RPMI8226 (cell line): ENCODE measurements around the gene KANK3.
"Not testable (repeated sequence)": the region's sequence is repeated elsewhere in the genome, so short reads cannot be mapped to it uniquely, and the experiment has no call there.

Experiments used
- DNase-seq: peaks from one replicate; pipeline ENCODE4 v3.0.0-alpha.2; 2015

Gene KANK3

GRCh38 chr19:8342684-8343482, at the start of gene KANK3:
KANK3 (minus strand) TSS chr19:8343262; CDS start chr19:8337828, 5,434 bp downstream.
- DNase-seq, result peak; percentile 95

GRCh38 chr19:8392017-8392591, 49.0 kb upstream of the KANK3 start:
- no peak for DNase-seq

- DNase-seq, result no peak
Observed at GRCh38 chr19:8391198-8392016, 48.3 kb upstream of the KANK3 start.

DNA sequence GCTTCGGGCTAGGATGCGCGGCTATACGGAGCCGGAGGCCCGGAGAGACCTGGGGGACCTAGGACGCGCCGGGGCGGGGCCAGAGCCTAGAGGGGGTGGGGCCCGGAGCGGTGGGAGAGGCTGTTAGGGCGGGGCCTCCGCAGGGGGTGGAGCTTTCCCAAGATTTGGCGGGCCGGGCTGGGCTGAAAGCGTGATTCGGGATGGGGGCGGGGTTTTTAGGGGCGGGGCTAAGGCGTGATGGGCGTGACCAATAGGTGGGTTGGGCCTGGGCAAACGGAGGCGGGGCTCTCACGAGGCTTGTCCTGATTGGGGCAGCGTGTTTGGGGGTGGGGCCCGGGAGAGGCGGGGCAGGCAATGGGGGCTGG, 47.5 kb upstream of the KANK3 start:
- peak; percentile 94 for DNase-seq

DNA sequence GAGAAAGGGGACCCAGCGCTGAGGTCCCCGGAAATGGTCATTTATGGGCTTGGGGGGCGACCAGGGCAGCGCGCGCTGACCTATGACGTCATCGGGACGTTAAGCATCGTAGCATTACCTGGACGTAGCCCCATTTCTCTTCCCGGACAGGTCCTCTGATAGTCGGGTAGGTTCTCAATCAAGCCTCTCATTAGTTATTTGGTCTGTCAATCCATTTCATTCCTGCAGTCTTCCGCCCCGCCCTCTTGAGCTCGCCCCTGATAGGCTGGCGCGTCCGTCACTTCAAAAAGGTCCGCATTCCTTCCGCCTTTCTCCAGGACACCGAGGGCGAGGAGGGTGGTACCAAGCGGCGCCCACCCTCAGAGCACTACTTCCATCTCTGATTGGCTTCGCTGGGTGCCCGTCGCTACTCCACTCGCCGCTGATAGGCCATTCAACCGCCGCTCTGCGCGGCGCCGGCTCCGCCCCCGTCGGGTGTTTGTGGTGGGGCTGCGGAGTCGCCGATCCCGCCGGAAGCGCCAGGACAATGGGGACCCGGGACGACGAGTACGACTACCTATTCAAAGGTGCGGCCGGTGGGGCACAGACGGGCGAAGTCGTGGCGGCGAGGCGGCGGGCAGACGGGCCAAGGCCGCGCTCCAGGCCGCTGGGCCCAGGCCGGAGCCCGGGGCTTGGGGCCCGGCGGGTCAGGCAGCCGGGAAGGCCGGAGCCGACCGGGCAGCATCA, 47.0 kb upstream of the KANK3 start, which contains the start of gene RAB11B:
Gene RAB11B (plus strand): TSS at position 470 of the 726 bp plus-strand sequence. CDS start 57 bp downstream, at position 527.
- DNase-seq, result peak; percentile 99

DNA sequence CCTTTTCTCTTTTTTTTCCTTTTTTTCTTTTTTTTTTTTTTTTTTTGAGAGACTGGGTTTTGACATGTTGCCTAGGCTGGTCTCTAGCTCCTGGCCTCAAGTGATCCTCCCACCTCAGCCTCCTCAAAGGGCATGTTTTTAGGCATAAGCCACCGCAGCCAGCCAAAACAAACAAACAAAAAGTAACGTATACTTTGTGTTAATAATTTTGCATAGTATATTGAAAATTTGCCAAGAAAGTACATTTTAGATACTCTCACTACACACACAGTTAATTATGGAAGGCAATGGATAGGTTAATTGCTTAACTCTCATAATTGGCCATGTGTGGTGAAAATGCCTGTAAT, 45.5 kb upstream of the KANK3 start:
- DNase-seq, result no peak

DNA sequence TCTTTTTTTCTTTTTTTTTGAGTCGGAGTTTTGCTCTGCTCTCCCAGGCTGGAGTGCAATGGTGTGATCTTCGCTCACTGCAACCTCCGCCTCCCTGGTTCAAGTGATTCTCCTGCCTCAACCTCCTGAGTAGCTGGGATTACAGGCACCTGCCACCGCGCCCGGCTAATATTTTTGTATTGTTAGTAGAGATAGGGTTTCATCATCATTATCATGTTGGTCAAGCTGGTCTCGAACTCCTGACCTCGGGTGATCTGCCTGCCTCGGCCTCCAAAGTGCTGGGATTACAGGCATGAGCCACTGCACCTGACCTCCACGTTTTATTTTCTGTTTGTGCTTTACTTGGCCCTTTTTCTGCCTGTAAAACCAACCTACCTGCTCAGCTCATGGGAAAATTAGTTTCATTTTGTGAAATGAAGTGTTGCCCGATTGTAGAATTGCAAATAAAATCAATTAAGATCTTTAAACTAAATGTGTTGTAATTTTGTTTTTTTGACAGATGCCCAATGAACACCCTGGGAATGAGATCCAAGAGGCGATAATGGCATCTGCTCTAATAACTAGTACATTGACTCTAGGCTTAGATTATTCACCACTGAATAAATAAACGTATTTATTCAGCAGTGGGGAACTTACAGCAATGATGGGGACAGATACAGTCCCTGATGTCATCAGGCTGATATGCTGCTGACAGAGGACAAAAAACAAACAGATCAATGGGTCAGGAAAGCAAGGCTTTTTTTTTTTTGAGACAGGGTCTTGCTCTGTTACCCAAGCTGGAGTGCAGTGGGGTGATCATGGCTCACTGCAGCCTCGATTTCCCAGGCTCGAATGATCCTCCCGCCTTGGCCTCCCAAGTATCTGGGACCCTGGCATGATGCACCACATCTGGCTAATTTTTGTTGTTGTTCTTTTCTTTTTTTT, 44.9 kb upstream of the KANK3 start:
- DNase-seq, result no peak

GRCh38 chr19:8386990-8387389, 43.9 kb upstream of the KANK3 start:
- no peak for DNase-seq

DNA sequence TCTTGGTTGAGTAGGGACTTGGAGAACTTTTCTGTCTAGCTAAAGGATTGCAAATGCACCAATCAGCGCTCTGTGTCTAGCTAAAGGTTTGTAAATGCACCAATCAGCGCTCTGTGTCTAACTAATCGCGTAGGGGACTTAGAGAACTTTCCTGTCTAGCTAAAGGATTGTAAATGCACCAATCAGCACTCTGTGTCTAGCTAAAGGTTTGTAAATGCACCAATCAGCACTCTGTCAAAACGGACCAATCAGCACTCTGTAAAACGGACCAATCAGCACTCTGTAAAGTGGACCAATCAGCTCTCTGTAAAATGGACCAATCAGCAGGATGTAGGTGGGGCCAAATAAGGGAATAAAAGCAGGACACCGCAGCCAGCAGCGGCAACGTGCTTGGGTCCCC, 43.4 kb upstream of the KANK3 start:
- DNase-seq, result not testable (repeated sequence)

DNA sequence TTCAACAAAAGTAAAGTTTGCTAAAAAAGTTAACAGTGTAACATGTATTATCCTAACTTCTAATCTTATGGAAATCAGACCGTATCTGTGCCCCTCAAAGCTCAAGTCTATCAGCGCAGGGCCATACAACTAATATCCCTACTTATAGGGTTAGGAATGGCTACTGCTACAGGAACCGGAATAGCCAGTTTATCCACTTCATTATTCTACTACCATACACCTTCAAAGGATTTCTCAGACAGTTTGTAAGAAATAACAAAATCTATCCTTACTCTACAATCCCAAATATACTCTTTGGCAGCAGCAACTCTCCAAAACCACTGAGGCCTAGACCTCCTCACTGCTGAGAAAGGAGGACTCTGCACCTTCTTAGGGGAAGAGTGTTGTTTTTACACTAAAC, 42.5 kb upstream of the KANK3 start:
- not testable (repeated sequence) for DNase-seq

- not testable (repeated sequence) for DNase-seq
Observed at GRCh38 chr19:8385103-8385502, 42.0 kb upstream of the KANK3 start.

DNA sequence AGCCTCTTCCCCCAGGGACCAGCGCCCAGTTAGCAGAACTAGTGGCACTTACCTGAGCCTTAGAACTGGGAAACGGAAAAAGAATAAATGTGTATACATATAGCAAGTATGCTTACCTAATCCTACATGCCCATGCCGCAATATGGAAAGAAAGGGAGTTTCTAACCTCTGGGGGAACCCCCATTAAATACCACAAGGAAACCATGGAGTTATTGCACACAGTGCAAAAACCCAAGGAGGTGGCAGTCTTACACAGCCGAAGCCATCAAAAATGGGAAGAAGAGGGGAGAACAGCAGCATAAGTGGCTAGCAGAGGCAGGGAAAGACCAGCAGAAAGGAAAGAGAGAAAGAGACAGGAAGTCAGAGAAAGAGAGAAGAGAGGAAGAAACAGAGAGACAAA, 41.5 kb upstream of the KANK3 start:
- DNase-seq, result not testable (repeated sequence)

DNA sequence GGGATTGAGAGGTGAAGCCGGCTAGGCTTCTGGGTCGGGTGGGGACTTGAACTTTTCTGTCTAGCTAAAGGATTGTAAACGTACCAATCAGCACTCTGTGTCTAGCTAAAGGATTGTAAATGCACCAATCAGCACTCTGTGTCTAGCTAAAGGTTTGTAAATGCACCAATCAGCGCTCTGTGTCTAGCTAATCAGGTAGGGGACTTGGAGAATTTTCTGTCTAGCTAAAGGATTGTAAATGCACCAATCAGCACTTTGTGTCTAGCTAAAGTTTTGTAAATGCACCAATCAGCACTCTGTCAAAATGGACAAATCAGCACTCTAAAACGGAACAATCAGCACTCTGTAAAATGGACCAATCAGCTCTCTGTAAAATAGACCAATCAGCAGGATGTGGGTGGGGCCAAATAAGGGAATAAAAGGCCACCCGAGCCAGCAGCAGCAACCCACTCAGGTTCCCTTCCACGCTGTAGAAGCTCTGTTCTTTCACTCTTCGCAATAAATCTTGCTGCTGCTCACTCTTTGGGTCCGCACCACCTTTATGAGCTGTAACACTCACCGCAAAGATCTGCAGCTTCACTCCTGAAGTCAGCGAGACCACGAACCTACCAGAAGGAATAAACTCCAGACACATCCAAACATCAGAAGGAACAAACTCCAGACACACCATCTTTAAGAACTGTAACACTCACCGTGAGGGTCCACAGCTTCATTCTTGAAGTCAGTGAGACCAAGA, 36.3 kb upstream of the KANK3 start:
- not testable (repeated sequence) for DNase-seq

- no peak for DNase-seq
Observed at GRCh38 chr19:8377598-8377997, 34.5 kb upstream of the KANK3 start.

DNA sequence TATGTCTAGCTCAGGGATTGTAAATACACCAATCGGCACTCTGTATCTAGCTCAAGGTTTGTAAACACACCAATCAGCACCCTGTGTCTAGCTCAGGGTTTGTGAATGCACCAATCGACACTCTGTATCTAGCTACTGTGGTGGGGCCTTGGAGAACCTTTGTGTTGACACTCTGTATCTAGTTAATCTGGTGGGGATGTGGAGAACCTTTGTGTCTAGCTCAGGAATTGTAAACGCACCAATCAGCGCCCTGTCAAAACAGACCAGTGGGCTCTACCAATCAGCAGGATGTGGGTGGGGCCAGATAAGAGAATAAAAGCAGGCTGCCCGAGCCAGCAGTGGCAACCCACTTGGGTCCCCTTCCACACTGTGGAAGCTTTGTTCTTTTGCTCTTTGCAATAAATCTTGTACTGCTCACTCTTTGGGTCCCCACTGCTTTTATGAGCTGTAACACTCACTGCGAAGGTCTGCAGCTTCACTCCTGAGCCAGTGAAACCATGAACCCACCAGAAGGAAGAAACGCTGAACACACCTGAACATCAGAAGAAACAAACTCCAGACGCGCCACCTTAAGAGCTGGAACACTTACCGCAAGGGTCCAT, 33.4 kb upstream of the KANK3 start:
- DNase-seq, result not testable (repeated sequence)

DNA sequence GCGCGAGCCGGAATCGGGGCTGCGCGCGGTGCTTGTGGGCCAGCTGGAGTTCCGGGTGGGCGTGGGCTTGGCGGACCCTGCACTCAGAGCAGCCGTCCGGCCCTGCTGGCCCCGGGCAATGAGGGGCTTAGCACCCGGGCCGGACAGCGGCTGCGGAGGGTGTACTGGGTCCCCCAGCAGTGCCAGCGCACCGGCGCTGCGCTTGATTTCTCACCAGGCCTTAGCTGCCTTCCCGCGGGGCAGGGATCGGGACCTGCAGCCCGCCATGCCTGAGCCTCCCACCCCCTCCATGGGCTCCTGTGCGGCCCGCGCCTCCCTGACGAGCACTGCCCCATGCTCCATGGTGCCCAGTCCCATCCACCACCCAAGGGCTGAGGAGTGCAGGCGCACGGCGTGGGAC, 32.7 kb upstream of the KANK3 start:
- not testable (repeated sequence) for DNase-seq

GRCh38 chr19:8373867-8374813, 31.1 kb upstream of the KANK3 start:
- DNase-seq, result no peak

GRCh38 chr19:8371011-8371804, 28.1 kb upstream of the KANK3 start:
- DNase-seq, result no peak
